SK-N-SH treated with all-trans-retinoic acid at 6 μM for 48 hours (cell line): ENCODE data around the gene SGIP1.

Source experiments
- ATAC-seq: fragments of 200-7000 bp; cut with Tn5 transposase; 3 replicates; pipeline ENCODE4 v1.9.1; 2020; ENCODE audit warnings: mild to moderate bottlenecking, moderate library complexity
- ARNTL ChIP-seq: fragments of 450-650 bp; formaldehyde crosslinking; IDR thresholded peaks from 2 replicates; pipeline ENCODE4 v1.5.0; 2020; ENCODE audit warnings: low read depth, mild to moderate bottlenecking, moderate library complexity, borderline replicate concordance
- BACH2 ChIP-seq: fragments of 250-450 bp; sonication (Bioruptor Pico); IDR thresholded peaks from 2 replicates; pipeline ENCODE4 v1.9.0; 2021; ENCODE audit warnings: mild to moderate bottlenecking, borderline replicate concordance
- CSDC2 ChIP-seq: fragments of 250-450 bp; sonication (Bioruptor Pico); IDR thresholded peaks from 2 replicates; pipeline ENCODE4 v1.5.0; 2020; ENCODE audit warnings: mild to moderate bottlenecking, moderate library complexity
- CSRNP3 ChIP-seq: fragments of 250-450 bp; sonication (Bioruptor Pico); IDR thresholded peaks from 2 replicates; pipeline ENCODE4 v1.5.1; 2021; ENCODE audit warnings: mild to moderate bottlenecking, moderate library complexity
- ESRRG ChIP-seq: fragments of 250-450 bp; sonication (Bioruptor Pico); IDR thresholded peaks from 2 replicates; pipeline ENCODE4 v1.6.1; 2021; ENCODE audit warnings: mild to moderate bottlenecking
- GLIS3 ChIP-seq: fragments of 250-450 bp; sonication (Bioruptor Pico); IDR thresholded peaks from 2 replicates; pipeline ENCODE4 v1.5.0; 2020; ENCODE audit warnings: mild to moderate bottlenecking, moderate library complexity
- ISL1 ChIP-seq: fragments of 250-450 bp; sonication (Bioruptor Pico); IDR thresholded peaks from 2 replicates; pipeline ENCODE4 v2.1.2; 2022; ENCODE audit warnings: mild to moderate bottlenecking, moderate library complexity
- OSR1 ChIP-seq: fragments of 250-450 bp; sonication (Bioruptor Pico); IDR thresholded peaks from 2 replicates; pipeline ENCODE4 v1.8.0; 2022; ENCODE audit warnings: moderate library complexity, mild to moderate bottlenecking, inconsistent platforms
- PATZ1 ChIP-seq: fragments of 250-450 bp; sonication (Bioruptor Pico); IDR thresholded peaks from 2 replicates; pipeline ENCODE4 v1.8.0; 2020; ENCODE audit warnings: mild to moderate bottlenecking, moderate library complexity, borderline replicate concordance
- POU6F1 ChIP-seq: fragments of 250-450 bp; sonication (Bioruptor Pico); IDR thresholded peaks from 2 replicates; pipeline ENCODE4 v1.8.0; 2021; ENCODE audit warnings: low read depth, mild to moderate bottlenecking, moderate library complexity, borderline replicate concordance
- PPARA ChIP-seq: fragments of 250-450 bp; sonication (Bioruptor Pico); IDR thresholded peaks from 2 replicates; pipeline ENCODE4 v1.5.0; 2020; ENCODE audit warnings: mild to moderate bottlenecking, borderline replicate concordance
- RARB ChIP-seq: fragments of 250-450 bp; sonication (Bioruptor Pico); IDR thresholded peaks from 2 replicates; pipeline ENCODE4 v1.8.0; 2021; ENCODE audit warnings: mild to moderate bottlenecking, moderate library complexity
- SNAI2 ChIP-seq: fragments of 250-450 bp; sonication (Bioruptor Pico); IDR thresholded peaks from 2 replicates; pipeline ENCODE4 v1.5.0; 2020; ENCODE audit warnings: mild to moderate bottlenecking, moderate library complexity
- TCF4 ChIP-seq: fragments of 250-450 bp; sonication (Bioruptor Pico); IDR thresholded peaks from 2 replicates; pipeline ENCODE4 v1.8.0; 2021; ENCODE audit warnings: mild to moderate bottlenecking, moderate library complexity, borderline replicate concordance
- TOX ChIP-seq: fragments of 250-450 bp; sonication (Bioruptor Pico); IDR thresholded peaks from 2 replicates; pipeline ENCODE4 v1.8.0; 2021; ENCODE audit warnings: mild to moderate bottlenecking, moderate library complexity, borderline replicate concordance
- ZC3H10 ChIP-seq: fragments of 250-450 bp; sonication (Bioruptor Pico); IDR thresholded peaks from 2 replicates; pipeline ENCODE4 v1.5.1; 2021; ENCODE audit warnings: mild to moderate bottlenecking, moderate library complexity
- ZFP3 ChIP-seq: fragments of 250-450 bp; sonication (Bioruptor Pico); IDR thresholded peaks from 2 replicates; pipeline ENCODE4 v1.5.0; 2020; ENCODE audit warnings: mild to moderate bottlenecking, moderate library complexity
- ZFP30 ChIP-seq: fragments of 450-650 bp; formaldehyde crosslinking; IDR thresholded peaks from 2 replicates; pipeline ENCODE4 v1.5.0; 2022; ENCODE audit warnings: mild to moderate bottlenecking, moderate library complexity
- ZNF565 ChIP-seq: fragments of 450-650 bp; formaldehyde crosslinking; conservative IDR thresholded peaks from 2 replicates; pipeline ENCODE4 v1.5.0; 2020; ENCODE audit warnings: low read depth, mild to moderate bottlenecking, moderate library complexity
- ZNF70 ChIP-seq: fragments of 450-650 bp; formaldehyde crosslinking; IDR thresholded peaks from 2 replicates; pipeline ENCODE4 v1.5.0; 2020; ENCODE audit warnings: mild to moderate bottlenecking, moderate library complexity
- ZNF8 ChIP-seq: fragments of 450-650 bp; formaldehyde crosslinking; IDR thresholded peaks from 2 replicates; pipeline ENCODE4 v1.5.0; 2020; ENCODE audit warnings: mild to moderate bottlenecking, moderate library complexity
- TF ChIP-seq, protein P1 (sequence below): fragments of 250-450 bp; sonication (Bioruptor Pico); IDR thresholded peaks from 2 replicates; pipeline ENCODE4 v1.5.1; 2020; ENCODE audit warnings: low read depth, mild to moderate bottlenecking, moderate library complexity
- TF ChIP-seq, protein P2 (sequence below): fragments of 250-450 bp; sonication (Bioruptor Pico); IDR thresholded peaks from 2 replicates; pipeline ENCODE4 v1.5.0; 2020; ENCODE audit warnings: mild to moderate bottlenecking, moderate library complexity

The SGIP1 gene

DNA sequence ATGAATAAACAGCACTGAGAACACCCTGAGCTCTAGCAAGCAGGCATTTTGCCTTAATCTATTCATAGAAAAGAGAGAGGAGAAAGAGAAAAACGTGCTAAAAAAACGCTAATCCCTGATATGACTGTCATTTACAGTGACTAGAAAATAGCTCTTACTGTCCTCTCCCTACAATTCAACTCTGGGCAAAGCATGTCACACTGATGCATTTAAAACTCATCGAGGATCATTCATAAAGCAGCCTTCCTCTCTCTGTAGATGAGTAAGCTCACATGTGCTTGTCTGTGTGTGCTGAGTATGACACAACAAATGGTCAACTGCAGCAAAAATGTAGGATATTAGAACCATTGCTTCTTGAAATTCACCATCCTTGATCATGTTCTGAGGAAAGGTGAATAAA, 109.0 kb downstream of the SGIP1 start:
- ATAC-seq, result no peak
- TF ChIP-seq, protein P1, sequence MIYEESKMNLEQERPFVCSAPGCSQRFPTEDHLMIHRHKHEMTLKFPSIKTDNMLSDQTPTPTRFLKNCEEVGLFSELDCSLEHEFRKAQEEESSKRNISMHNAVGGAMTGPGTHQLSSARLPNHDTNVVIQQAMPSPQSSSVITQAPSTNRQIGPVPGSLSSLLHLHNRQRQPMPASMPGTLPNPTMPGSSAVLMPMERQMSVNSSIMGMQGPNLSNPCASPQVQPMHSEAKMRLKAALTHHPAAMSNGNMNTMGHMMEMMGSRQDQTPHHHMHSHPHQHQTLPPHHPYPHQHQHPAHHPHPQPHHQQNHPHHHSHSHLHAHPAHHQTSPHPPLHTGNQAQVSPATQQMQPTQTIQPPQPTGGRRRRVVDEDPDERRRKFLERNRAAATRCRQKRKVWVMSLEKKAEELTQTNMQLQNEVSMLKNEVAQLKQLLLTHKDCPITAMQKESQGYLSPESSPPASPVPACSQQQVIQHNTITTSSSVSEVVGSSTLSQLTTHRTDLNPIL (CRISPR knock-in tag), result no peak
- TF ChIP-seq ZNF8, result no peak
- TF ChIP-seq SNAI2 (CRISPR knock-in tag), result no peak
- no peak for TF ChIP-seq ZC3H10
- no peak for TF ChIP-seq TOX (CRISPR knock-in tag)
- TF ChIP-seq ESRRG (CRISPR knock-in tag), result no peak
- TF ChIP-seq ZFP3 (CRISPR knock-in tag), result no peak
- no peak for TF ChIP-seq GLIS3 (CRISPR knock-in tag)
- TF ChIP-seq ISL1 (CRISPR knock-in tag), result no peak
- TF ChIP-seq, protein P2, sequence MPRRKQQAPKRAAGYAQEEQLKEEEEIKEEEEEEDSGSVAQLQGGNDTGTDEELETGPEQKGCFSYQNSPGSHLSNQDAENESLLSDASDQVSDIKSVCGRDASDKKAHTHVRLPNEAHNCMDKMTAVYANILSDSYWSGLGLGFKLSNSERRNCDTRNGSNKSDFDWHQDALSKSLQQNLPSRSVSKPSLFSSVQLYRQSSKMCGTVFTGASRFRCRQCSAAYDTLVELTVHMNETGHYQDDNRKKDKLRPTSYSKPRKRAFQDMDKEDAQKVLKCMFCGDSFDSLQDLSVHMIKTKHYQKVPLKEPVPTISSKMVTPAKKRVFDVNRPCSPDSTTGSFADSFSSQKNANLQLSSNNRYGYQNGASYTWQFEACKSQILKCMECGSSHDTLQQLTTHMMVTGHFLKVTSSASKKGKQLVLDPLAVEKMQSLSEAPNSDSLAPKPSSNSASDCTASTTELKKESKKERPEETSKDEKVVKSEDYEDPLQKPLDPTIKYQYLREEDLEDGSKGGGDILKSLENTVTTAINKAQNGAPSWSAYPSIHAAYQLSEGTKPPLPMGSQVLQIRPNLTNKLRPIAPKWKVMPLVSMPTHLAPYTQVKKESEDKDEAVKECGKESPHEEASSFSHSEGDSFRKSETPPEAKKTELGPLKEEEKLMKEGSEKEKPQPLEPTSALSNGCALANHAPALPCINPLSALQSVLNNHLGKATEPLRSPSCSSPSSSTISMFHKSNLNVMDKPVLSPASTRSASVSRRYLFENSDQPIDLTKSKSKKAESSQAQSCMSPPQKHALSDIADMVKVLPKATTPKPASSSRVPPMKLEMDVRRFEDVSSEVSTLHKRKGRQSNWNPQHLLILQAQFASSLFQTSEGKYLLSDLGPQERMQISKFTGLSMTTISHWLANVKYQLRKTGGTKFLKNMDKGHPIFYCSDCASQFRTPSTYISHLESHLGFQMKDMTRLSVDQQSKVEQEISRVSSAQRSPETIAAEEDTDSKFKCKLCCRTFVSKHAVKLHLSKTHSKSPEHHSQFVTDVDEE (CRISPR knock-in tag), result no peak
- TF ChIP-seq TCF4, result no peak
- TF ChIP-seq RARB, result no peak
- no peak for TF ChIP-seq ZNF70 (CRISPR knock-in tag)
- no peak for TF ChIP-seq BACH2 (CRISPR knock-in tag)
- TF ChIP-seq ZNF565, result no peak
- no peak for TF ChIP-seq OSR1 (CRISPR knock-in tag)
- TF ChIP-seq POU6F1 (CRISPR knock-in tag), result no peak
- no peak for TF ChIP-seq ZFP30
- no peak for TF ChIP-seq CSDC2

DNA sequence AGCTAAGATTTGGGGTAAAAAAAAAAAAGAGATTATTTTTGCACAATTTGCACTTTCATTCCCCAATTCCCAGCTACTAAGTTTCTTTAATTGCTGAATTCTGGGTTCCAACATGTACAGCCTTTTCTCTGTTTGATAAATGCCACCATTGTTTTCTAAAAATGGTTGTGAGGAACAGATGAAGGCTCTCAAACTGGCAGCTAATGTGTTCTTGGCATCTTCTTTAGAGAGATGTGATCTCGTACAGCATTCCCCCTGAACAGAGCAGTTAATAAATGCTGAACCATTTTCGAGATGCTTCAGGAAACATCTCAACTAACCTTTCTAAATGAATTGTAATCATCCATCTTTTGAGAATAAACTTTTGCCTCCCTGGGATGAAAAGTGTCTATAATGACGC, 110.4 kb downstream of the SGIP1 start:
- ATAC-seq, result no peak
- TF ChIP-seq, protein P1 (CRISPR knock-in tag), result no peak
- no peak for TF ChIP-seq ZFP30
- TF ChIP-seq ZNF70 (CRISPR knock-in tag), result no peak
- no peak for TF ChIP-seq TCF4
- no peak for TF ChIP-seq PPARA
- TF ChIP-seq SNAI2 (CRISPR knock-in tag), result no peak
- TF ChIP-seq ISL1 (CRISPR knock-in tag), result no peak
- no peak for TF ChIP-seq GLIS3 (CRISPR knock-in tag)
- TF ChIP-seq TOX (CRISPR knock-in tag), result no peak
- TF ChIP-seq, protein P2 (CRISPR knock-in tag), result no peak
- no peak for TF ChIP-seq CSRNP3 (CRISPR knock-in tag)
- no peak for TF ChIP-seq BACH2 (CRISPR knock-in tag)
- no peak for TF ChIP-seq ZC3H10
- TF ChIP-seq PATZ1 (CRISPR knock-in tag), result no peak
- no peak for TF ChIP-seq OSR1 (CRISPR knock-in tag)
- no peak for TF ChIP-seq ARNTL (CRISPR knock-in tag)
